ENCODE data around the gene ATP11A.

GRCh38 chr13:112870737-112871287 lies 181.0 kb downstream of the ATP11A start:
- TF ChIP-seq CTCF (IDR thresholded peaks at IDR 0.05 in 2 of 3, conservative IDR thresholded peaks at IDR 0.05 in 1 of 3; ENCODE audit: control insufficient read depth in 2 of 3, extremely low read depth in 1 of 3, insufficient read depth in 1 of 3, low read depth in 3 of 3, low read length in 3 of 3) (no peak), MAX (IDR thresholded peaks at IDR 0.05; ENCODE audit: low read depth, low read length) (no peak), EZH2 (IDR thresholded peaks at IDR 0.05; ENCODE audit: borderline replicate concordance, control insufficient read depth, low read depth, low read length) (no peak), TAF1 (IDR thresholded peaks at IDR 0.05; ENCODE audit: borderline replicate concordance, low read depth, low read length) (no peak), SREBF1 (IDR thresholded peaks at IDR 0.05; ENCODE audit: low read length) (no peak), POLR2A (IDR thresholded peaks at IDR 0.05; ENCODE audit: low read depth, low read length) (peak; percentile 28; the same call in 1 of the 2 replicates), TARDBP (IDR thresholded peaks at IDR 0.05; ENCODE audit: borderline replicate concordance) (no peak), POLR2AphosphoS2 (IDR thresholded peaks at IDR 0.05; ENCODE audit: low read depth, low read length) (no peak), ZNF24 (IDR thresholded peaks at IDR 0.05) (no peak), ZNF274 (IDR thresholded peaks at IDR 0.05; ENCODE audit: insufficient read depth, insufficient read length) (no peak)

Data from GM12878 (cell line).